Urothelium cell line (cell line): Measurements from ENCODE around the gene SH3RF3.

Experiments used
- DNase-seq: peaks from one replicate; pipeline ENCODE4 v3.0.0; 2011; ENCODE audit warnings: low spot score, mixed read lengths
- FAIRE-seq: peaks from 2 replicates; lab custom pipeline; 2011; peaks lifted over from hg19 to GRCh38; lab: Jason Lieb, UNC

SH3RF3 gene

GRCh38 chr2:109322111-109322510 lies 193.1 kb downstream of the SH3RF3 start:
- FAIRE-seq (no peak), DNase-seq (no peak)

GRCh38 chr2:109322641-109323040 lies 193.6 kb downstream of the SH3RF3 start:
- DNase-seq (no peak), FAIRE-seq (no peak)

- DNase-seq, result no peak
- FAIRE-seq, result no peak
Observed at GRCh38 chr2:109324861-109325260, 195.9 kb downstream of the SH3RF3 start.

DNA sequence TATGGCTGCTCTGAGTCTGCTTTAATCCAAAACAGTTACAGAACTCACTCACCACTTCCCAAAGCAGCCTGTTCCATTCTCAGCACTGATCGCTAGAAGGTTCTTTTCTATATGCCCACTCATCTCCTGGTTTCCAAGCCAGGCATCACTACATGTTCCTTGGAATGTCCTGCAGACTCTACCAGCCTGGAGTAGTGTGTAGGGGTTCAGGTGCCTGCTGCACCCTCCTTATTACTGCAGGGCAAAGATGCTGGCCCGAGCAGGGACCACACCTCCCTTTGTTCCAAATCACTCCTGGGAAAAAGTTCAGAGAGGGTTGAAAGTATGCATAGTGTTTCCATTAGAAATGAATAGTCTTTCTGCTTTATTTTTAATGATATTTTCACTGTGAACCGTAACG lies 196.6 kb downstream of the SH3RF3 start:
- DNase-seq (no peak), FAIRE-seq (no peak)

GRCh38 chr2:109326306-109326705 lies 197.3 kb downstream of the SH3RF3 start:
- no peak for FAIRE-seq
- no peak for DNase-seq

GRCh38 chr2:109330056-109330455 lies 201.1 kb downstream of the SH3RF3 start:
- no peak for FAIRE-seq
- DNase-seq, result no peak

GRCh38 chr2:109331081-109331480 lies 202.1 kb downstream of the SH3RF3 start:
- DNase-seq (no peak), FAIRE-seq (no peak)

GRCh38 chr2:109331896-109332848 lies 203.2 kb downstream of the SH3RF3 start:
- FAIRE-seq (peak; percentile 94), DNase-seq (peak; percentile 95)

- FAIRE-seq (no peak), DNase-seq (no peak)
Observed at GRCh38 chr2:109332880-109333279, 203.9 kb downstream of the SH3RF3 start.

GRCh38 chr2:109333414-109334210 lies 204.6 kb downstream of the SH3RF3 start:
- DNase-seq (no peak), FAIRE-seq (no peak)

DNA sequence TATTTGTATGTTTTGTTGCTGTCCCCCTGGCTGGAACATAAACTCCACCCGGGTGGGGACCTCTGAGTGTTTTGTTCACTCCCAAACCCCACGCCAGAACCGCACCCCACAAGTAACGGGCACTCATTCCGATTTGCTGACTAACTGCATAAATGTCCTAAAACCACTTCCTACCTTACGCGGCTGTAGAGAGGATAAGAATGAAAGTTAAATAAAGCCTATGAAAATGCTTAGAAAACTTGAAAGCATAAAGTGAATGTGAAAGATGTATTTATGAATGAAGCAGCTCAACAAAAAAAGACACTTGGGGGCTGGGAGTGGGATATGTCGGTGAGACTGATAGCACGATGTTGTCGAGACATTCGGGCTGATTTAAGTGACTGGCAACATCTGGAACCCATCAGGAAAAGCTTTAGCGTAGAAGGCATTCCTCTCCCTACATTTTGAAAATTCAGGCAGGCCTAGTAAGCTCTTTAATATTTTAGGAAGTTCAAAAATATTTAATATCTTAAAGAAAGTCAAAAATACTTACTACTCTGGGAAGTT lies 206.7 kb downstream of the SH3RF3 start:
- FAIRE-seq (no peak), DNase-seq (peak; percentile 68)

DNA sequence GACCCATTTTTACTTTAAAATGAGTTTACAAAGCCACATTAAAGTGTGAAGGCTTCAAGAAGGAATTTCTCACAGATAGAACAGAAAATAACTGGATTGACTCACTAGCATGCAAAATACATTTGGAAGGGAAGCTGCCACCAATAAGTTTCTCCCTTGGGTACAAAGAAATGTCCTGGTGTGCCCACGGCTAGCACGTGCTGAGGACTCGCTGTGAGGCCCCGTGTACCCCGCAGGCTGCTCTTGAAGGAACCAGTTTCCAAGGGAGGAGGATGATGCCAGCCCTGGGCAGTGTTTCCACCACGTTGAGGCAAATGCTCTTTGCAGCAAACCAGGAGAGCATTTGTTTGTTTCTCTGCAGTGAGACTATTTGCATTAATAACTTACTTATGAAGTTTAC lies 207.3 kb downstream of the SH3RF3 start:
- no peak for FAIRE-seq

GRCh38 chr2:109337221-109337620 lies 208.2 kb downstream of the SH3RF3 start:
- FAIRE-seq, result peak; percentile 20

More for the DNA sequence above, 207.3 kb downstream of the SH3RF3 start:
- no peak for DNase-seq

DNA sequence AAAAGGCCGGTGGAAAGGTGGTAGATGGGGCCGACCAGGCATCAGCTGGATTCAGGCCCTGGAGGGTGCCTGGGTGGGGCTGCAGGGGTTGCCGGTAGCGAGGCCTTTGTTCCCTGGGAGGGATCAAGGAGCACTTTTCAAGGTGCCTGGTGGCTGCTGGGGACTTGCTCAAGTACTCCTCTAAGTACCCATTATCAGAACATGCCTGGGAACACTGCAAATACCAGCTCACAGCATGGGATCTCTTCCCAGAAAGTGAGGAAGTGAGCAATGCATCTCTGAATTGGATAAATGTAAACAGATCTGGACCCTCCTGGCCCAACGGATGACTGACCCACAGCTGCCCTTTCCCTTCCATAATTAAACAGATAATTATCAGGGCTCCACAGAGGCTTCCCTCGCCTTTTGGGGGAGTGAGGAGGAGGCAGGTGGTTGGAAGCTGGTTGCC lies 210.5 kb downstream of the SH3RF3 start:
- FAIRE-seq (no peak), DNase-seq (no peak)

More at GRCh38 chr2:109337221-109337620, 208.2 kb downstream of the SH3RF3 start:
- no peak for DNase-seq

GRCh38 chr2:109340381-109340780 lies 211.4 kb downstream of the SH3RF3 start:
- DNase-seq, result no peak
- FAIRE-seq, result no peak

DNA sequence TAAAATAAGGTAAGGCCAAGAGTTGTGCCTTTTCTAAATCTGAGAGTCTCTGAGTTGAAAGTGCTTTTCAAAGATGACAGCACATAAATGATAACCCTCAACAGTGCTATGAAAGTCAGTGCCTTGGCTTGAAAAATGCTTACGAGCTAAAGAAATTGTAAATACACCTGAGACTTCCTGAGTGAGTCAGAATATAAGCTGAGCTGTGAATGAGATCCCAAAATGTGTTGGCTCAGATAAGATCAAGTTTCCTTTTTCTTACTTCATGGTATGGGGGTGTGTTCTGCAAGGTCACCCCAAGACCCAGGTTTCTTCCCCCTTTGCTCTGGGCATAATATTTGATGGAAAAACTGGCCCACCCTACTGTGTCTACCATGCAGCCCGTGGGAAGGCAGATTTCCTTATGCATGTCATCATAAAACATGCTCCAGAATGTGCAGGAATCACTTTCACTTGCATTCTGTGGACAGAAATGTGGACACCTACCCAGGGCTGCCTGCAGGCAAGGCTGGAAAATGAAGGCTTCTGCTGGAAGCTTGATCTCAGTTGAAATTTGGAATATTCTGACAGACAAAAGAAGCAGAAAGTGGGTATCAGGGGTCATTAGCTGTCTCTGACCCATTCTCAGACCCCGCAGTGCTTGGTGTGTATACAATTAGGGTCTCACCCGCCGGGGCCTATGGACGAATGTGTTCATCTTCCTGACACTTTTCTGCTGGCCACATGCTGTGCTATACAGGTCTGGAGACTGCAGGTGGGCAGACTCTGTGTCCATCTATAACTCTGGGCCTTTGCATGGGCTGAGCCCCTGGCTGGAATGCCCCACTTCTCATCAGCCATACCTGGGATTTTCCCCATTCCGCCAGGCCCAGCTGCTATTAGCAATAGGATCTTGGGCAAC lies 212.6 kb downstream of the SH3RF3 start:
- FAIRE-seq, result no peak
- no peak for DNase-seq

DNA sequence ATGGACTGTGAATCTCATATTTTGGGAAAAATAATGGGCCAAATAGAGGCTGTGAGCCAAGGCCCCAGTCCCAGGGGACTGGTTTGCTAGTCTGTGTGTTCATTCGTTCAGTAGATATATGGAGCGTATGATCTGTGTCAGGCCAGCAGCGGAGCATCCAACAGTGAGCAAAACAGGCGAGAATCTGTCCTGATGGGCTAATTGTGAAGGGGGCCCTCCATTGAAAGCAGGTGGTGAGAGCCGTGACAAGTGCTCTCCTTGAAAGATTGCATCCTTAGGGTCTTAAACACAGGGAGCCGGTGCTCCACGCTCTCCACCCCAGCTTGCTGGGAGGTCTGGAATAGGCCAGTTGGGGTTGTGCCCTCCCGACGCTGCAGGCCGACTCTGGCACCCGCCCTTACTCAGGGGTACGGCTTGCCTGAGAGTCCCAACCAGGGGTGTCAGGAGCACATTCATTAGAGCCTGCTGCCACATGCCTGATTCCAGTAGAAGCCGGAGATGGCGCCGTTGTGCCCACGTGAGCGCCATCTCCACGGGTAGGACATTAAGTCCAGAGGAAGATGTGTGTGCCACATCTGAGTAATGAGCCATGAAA lies 213.3 kb downstream of the SH3RF3 start:
- DNase-seq (no peak), FAIRE-seq (no peak)

GRCh38 chr2:109342930-109343329 lies 213.9 kb downstream of the SH3RF3 start:
- DNase-seq, result no peak
- FAIRE-seq, result no peak

- DNase-seq, result no peak
- FAIRE-seq, result no peak
Observed at GRCh38 chr2:109343460-109343859, 214.5 kb downstream of the SH3RF3 start.

- no peak for FAIRE-seq
- no peak for DNase-seq
Observed at GRCh38 chr2:109344270-109344805, 215.3 kb downstream of the SH3RF3 start.
